Muscle of back (tissue), 13 donors: Measurements from ENCODE around the gene ALOX15B. TPM values are rescaled to one million over a fixed set of nuclear protein-coding genes. Genes with fewer than 3 reads are reported as not detected.

Source experiments
- DNase-seq, 3 donors: peaks; one replicate each; pipeline versions ENCODE4 v3.0.0 to v3.0.0-alpha.2; 2013
- long read RNA-seq, 9 donors: transcript quantifications; one replicate each; lab custom pipeline, GENCODE V29; 2026
- polyA plus RNA-seq, 10 donors: library from polyadenylated mRNA; unstranded; fragments of 120-200 nt; gene quantifications; one replicate each; pipeline ENCODE4 v1.2.1, GENCODE V29; 2013; ENCODE audit not compliant: insufficient read length in 10 of 10

The ALOX15B gene, protein sequence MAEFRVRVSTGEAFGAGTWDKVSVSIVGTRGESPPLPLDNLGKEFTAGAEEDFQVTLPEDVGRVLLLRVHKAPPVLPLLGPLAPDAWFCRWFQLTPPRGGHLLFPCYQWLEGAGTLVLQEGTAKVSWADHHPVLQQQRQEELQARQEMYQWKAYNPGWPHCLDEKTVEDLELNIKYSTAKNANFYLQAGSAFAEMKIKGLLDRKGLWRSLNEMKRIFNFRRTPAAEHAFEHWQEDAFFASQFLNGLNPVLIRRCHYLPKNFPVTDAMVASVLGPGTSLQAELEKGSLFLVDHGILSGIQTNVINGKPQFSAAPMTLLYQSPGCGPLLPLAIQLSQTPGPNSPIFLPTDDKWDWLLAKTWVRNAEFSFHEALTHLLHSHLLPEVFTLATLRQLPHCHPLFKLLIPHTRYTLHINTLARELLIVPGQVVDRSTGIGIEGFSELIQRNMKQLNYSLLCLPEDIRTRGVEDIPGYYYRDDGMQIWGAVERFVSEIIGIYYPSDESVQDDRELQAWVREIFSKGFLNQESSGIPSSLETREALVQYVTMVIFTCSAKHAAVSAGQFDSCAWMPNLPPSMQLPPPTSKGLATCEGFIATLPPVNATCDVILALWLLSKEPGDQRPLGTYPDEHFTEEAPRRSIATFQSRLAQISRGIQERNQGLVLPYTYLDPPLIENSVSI
- polyA plus RNA-seq, result under 1 TPM; 0.19 to 0.86 (median 0.40) TPM
- long read RNA-seq, donor 1, result 0 reads
- long read RNA-seq, donor 2, result 0 reads
- long read RNA-seq, donor 3, result 0 reads
- long read RNA-seq, donor 4, result 0 reads
- long read RNA-seq, donor 5, result 0 reads
- long read RNA-seq, donor 6, partial matches to known transcripts, result 0 of 1 reads
- long read RNA-seq, donor 6, other reads (novel, unspliced or antisense), result 0 of 1 reads
- long read RNA-seq, donor 7, result 0 reads
- long read RNA-seq, donor 8, result 0 reads
- long read RNA-seq, donor 9, result 0 reads

DNA sequence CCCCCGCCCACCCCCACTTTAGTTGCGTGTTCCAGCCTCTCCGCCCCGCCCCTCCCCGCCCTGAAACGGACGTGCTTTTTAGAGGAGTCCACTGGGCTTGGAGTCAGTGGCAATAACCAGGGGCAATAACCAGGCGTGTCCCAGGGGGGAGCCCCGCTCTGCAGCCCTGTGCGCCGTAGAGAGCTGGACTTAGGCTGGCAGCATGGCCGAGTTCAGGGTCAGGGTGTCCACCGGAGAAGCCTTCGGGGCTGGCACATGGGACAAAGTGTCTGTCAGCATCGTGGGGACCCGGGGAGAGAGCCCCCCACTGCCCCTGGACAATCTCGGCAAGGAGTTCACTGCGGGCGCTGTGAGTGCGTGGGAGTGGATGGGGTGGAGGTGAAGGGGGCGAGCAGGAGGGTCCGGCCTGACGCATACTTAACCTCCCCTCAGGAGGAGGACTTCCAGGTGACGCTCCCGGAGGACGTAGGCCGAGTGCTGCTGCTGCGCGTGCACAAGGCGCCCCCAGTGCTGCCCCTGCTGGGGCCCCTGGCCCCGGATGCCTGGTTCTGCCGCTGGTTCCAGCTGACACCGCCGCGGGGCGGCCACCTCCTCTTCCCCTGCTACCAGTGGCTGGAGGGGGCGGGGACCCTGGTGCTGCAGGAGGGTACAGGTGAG is at the start of gene ALOX15B:
ALOX15B (plus strand) TSS at position 106 of the 657 bp plus-strand sequence; CDS start at position 203, 97 bp downstream.
- no peak for DNase-seq

DNA sequence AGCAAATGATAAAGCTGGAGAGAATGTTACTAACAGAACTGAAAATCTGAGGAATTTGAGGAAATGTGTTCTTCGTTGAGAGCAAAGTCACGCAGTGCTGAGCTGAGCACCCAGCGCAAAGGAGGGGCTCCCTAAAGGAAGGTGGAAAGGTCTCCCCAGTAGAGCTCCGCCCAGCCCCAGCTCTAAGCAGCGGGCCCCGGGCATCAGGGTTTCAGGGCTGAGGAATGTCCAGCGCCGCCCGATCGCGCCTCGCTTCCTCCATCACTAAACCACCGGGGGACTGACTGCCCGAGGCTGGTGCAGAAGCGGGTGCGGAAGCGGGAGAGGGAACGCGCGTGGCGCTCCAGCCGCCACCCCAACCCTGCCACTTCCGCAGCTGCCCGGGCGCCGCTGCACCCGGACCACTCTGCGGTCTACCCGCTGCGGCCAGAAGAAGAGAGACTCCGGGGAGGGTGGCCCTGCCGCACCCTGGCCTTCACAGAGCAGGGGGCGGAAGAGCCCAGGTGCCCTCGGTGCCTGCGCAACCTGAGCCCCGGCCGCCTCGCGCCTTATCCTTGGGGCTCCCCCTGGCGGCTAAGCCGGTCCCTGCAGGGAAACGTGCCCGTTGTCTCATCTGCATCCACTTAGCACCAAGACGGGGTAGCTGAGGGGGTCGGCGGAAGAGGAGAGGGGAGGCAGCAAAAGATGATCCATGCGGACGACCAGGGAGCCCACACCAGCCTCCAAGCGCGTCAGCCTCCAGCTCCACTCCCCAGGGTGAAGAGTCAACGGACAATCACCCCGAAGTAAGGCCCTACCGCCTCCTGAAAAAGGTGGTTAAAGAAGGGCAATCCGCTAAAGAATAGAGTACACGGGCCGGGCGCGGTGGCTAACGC is 48.8 kb upstream of the ALOX15B start:
- peak; percentile 58 to 89 (median 82) for DNase-seq

DNA sequence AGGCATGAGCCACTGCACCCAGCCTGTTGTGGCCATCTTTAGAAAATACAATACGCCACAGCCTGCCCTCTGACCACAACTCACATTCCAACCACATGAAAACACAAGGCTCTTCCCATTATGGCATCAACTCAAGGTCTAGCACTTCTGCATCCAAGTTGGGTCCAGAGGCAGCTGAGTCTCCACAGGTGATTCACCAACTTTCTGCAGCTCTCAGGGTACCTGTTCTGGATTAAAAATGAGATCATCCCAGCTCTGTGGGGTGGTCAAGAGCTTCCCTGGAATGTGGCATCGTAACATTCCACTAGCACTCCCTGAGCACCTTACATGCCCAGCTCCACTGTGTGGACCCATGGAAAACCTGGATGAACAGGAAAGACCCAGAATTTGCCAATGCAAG is 46.3 kb upstream of the ALOX15B start:
- no peak for DNase-seq

DNA sequence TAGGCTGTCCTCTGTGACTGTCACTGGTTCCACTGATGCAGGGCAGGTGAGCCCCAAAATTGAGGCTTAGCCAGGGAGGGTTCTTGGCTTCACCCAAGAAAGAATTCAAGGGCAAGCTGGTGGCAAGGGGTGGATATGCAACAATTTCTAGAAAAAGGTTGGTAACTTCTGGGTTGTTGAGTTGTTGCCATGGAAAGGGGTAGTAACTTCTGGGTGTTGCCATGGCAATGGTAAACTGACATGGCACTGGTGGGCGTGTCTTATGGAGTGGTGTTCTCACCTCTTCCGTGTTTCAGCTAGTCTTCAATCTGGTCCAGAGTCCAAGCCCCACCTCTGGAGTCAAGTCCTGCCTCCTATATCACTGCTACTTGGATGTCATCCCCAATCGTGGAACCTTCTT is 45.9 kb upstream of the ALOX15B start:
- DNase-seq, result no peak

DNA sequence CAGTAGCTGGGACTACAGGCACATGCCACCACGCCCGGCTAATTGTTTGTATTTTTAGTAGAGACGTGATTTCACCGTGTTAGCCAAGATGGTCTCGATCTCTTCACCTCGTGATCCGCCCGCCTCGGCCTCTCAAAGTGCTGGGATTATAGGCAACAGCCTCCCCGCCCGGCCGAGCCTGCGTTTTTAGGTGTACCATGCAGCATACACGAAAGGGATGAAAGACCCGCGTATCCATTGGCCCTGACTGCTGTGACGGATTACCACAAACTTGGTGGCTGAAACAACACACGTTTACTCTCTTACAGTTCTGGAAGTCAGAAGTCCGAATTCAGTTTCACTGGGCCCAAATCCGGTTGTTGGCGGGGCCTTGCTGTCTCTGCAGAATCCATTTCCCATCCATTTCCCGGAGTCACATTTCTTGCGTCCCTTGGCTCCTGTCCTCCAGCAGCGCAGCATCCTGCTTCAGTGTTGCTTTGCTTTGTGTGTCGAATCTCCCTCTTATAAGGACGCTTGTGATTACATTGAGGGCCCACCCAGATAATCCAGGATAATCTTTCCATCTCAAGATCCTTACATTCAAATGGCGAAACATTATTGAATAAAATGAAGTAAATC is 44.8 kb upstream of the ALOX15B start:
- peak in 1 of 3 donors; percentile 28 for DNase-seq

DNA sequence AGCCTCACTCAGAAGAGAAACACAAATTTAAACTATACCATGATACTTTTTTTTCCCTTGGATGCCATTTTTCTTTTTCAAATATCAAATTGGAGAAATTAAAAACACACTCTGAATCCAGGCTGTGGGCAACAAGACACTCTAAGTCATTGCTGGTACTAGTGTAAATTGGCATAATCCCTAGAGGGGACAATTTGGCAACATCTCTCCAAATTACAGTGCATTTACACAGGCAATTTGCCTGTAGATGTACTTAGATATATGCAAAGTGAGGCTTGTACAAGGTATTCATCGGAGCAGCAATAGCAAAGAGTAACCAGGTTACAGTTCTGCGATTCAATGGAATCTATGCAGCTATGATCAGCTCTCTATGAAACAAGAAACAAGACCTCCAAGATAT is 43.1 kb upstream of the ALOX15B start:
- no peak for DNase-seq

DNA sequence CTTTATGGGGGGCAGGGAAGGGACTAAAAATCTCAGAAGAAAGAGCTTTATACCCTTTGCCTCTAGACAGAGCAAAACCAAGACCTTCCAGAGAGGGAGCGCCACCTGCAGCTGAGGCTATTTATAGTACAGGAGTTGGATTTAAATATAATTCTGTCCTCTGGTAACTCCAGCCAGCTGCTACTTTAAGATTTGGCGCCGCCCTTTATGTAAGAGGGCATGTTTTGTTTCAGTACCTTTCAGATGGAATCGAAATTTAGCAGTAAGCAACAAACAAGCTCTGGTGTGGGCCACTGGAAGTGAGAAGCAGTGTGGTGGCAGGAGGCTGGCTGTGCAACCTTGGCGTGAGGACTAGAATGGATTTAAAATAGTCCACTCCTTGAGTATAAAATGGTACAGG is 41.7 kb upstream of the ALOX15B start:
- peak in 1 of 3 donors; percentile 22 for DNase-seq

DNA sequence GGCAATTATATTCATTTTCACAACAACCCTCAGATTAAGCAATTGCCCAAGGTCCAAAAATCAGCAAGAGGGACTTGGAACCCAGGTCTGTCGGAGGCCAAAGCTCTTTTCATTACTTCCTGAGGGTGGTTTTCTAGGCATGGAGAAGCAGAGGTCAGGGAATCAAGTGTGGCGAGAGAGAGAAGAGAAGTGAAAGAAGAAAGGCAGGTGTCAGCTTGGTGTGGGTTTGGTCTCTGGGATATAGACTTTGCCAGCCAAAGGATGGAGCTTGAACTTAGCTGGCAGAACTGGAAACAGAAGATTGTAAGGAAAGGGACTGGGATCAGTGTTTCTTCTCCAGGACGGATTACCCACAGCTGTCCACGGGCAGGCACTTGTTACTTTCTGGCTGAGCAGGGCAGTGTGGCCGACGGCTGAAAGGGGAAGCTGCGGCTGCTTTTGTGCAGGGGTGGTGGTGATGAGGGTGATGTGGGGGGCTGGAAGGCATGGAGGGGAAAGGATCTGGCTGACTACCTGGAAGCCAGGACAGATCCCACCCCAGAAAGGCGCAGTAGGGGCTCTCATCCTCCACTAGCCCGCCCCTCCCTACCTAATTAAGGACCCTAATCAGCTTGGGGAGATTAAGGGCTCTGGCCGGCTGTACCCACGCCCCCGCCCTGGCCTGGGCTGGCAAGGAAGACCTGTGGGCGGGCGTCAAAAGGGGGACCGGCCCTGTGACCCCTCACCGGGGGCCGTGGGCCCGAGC is 36.7 kb upstream of the ALOX15B start, which contains the start of gene GUCY2D:
GUCY2D (plus strand) TSS at position 640 of the 745 bp plus-strand sequence. CDS start 433 bp downstream, outside the sequence.
- no peak for DNase-seq

DNA sequence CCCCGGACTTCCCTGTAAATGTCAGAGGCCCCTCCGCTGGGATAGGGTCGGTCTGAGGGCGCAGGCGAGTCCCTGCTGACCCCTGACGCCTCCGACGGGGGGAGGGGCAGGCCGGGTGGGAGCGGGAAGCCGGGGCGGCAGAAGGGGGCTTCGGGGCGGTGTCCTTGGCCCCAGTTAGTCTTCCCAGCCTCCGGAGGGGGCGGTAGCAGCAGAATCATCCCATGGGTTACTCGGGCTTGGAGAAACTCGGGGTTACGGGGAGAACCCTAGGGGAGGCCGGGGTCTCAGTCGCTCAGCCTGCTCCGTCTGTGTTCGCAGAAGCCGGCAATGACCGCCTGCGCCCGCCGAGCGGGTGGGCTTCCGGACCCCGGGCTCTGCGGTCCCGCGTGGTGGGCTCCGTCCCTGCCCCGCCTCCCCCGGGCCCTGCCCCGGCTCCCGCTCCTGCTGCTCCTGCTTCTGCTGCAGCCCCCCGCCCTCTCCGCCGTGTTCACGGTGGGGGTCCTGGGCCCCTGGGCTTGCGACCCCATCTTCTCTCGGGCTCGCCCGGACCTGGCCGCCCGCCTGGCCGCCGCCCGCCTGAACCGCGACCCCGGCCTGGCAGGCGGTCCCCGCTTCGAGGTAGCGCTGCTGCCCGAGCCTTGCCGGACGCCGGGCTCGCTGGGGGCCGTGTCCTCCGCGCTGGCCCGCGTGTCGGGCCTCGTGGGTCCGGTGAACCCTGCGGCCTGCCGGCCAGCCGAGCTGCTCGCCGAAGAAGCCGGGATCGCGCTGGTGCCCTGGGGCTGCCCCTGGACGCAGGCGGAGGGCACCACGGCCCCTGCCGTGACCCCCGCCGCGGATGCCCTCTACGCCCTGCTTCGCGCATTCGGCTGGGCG is 35.9 kb upstream of the ALOX15B start:
- DNase-seq, result no peak

DNA sequence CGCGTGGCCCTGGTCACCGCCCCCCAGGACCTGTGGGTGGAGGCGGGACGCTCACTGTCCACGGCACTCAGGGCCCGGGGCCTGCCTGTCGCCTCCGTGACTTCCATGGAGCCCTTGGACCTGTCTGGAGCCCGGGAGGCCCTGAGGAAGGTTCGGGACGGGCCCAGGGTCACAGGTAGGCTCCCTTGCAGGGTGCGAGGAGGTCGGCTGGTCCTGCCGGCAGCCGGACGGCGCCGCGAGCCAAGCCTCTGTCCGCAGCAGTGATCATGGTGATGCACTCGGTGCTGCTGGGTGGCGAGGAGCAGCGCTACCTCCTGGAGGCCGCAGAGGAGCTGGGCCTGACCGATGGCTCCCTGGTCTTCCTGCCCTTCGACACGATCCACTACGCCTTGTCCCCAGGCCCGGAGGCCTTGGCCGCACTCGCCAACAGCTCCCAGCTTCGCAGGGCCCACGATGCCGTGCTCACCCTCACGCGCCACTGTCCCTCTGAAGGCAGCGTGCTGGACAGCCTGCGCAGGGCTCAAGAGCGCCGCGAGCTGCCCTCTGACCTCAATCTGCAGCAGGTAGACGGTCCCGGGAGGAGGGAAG is 35.2 kb upstream of the ALOX15B start:
- DNase-seq, result no peak

DNA sequence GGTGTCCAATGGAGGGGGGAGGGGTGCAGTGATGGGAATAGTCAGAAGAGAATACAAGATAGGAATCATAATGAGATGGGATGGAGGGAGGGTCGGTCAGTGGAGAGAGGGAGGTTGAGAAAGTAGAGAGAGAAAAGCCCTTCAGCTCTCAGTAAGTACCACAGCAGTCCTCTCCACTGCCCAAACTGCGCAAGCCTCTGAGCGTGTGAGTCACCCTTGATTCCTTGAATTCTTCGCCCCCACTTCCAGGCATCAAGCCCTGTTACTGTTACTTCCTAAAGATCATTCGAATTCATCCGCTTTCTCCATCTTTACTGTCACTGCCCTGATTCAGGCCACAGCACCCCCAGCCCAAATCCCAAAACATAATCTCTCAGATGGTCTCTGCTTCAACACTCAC is 34.0 kb upstream of the ALOX15B start:
- DNase-seq, result no peak

DNA sequence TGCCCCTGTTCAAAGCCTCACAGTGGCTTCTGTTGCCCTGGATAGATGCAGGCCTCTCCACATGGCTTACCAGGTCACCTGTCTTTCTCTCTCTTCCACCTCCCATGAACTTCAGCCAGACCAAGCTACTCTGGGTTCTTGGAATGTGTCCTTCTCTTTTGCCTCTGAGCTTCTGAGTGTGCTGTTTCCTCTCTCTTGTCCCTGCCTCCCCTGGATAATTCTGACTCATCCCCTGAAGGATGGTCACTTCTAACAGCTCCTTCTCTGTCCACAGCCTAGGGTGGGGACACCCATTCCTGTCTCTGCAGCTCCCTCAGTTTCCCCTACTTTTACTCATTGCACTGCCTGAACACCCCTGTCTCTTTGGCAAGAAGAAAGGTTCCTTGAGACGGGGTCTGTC is 33.5 kb upstream of the ALOX15B start:
- DNase-seq, result no peak

DNA sequence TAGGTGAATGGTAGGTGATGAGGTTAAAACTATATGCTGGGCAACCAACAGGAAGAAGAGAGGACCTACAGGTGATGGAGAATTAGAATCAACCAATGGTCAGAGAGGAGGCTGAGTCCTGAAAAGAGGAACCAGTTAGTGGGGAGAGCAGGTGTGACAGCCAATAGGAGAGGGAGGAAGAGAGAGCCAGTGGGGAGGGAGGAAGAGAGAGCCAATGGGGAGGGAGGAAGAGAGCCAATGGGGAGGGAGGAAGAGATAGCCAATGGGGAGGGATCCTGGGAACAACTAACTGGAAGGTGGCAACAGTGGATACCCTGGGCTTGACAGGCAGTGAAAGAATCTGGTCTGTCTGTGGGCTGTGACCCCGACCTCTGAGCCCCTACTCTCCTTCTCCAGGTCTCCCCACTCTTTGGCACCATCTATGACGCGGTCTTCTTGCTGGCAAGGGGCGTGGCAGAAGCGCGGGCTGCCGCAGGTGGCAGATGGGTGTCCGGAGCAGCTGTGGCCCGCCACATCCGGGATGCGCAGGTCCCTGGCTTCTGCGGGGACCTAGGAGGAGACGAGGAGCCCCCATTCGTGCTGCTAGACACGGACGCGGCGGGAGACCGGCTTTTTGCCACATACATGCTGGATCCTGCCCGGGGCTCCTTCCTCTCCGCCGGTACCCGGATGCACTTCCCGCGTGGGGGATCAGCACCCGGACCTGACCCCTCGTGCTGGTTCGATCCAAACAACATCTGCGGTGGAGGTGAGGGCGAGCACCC is 32.7 kb upstream of the ALOX15B start:
- DNase-seq, result no peak

DNA sequence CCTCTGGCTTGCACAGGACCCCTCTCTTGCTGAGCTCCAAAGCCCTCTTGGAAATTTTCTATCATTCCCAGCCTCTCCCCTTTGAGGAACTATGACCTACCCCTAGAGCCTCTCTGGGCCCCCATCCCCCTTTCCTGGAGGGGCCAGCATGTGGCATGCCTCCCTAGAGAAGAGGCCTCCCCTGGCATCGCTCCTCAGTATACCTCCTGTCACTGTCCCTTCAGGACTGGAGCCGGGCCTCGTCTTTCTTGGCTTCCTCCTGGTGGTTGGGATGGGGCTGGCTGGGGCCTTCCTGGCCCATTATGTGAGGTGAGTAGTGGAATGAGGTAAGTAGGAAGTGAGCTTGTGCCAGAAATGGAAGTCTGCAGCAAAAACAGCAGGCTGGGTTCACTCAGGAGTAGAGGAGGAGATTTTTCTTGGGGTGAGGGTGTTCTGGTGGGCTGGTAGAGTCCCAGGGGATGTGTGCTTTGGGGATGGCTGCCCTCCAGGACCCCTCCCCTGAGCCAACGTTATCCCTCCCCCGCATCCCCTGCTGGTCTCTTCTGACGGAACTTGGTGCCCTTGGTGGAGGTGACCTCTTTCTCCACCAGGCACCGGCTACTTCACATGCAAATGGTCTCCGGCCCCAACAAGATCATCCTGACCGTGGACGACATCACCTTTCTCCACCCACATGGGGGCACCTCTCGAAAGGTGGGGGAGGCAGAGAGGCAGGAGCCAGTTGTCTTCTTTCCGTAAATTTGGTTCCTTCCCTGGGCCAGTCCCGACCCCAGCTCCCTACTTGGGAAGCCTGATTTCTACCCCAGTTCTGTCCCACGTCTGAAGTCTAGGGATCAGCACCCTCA is 31.8 kb upstream of the ALOX15B start:
- DNase-seq, result no peak

DNA sequence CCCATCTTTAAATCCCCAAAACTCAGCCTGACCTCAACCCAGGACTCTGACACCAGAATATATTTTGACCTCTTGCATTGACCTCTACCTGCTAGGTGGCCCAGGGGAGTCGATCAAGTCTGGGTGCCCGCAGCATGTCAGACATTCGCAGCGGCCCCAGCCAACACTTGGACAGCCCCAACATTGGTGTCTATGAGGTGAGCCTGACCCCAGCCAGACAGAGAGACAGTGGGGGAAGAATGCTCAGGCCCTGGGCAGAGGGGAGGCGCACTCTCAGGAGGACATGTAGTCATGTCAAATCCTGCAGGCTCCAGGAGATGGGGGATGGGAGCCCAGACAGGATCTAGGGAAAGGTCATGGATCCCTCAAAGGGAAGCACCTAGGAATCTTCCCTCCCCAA is 31.0 kb upstream of the ALOX15B start:
- DNase-seq, result no peak

DNA sequence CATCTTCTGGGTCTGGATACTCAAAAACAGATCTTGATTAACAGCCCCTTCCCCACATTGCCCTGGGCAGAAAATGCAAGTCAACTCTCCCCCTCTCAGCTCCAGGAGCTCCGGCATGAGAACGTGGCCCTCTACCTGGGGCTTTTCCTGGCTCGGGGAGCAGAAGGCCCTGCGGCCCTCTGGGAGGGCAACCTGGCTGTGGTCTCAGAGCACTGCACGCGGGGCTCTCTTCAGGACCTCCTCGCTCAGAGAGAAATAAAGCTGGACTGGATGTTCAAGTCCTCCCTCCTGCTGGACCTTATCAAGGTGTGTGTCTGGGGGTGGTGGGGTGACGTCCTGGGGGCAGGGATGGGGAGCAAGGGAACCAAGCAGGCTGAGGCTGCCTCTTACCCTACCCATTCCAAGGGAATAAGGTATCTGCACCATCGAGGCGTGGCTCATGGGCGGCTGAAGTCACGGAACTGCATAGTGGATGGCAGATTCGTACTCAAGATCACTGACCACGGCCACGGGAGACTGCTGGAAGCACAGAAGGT is 26.7 kb upstream of the ALOX15B start:
- DNase-seq, result no peak
